NCI-H2227 treated with DMSO at 0.1 percent for 48 hours (cell line): ENCODE data around the gene ARL2.
"Not testable (repeated sequence)": the region's sequence is repeated elsewhere in the genome, so short reads cannot be mapped to it uniquely, and the experiment has no call there.

ENCODE experiments used
- DNase-seq: peaks from one replicate; lab custom pipeline; 2025; lab: John Stamatoyannopoulos, UW

The ARL2 gene

GRCh38 chr11:65013888-65014725 is at the start of gene ARL2:
TSS of gene ARL2 (plus strand) at chr11:65014160. CDS start at chr11:65014208, 48 bp downstream.
- DNase-seq, result peak; percentile 84

GRCh38 chr11:64967375-64967774 is 46.6 kb upstream of the ARL2 start:
- DNase-seq, result no peak

- DNase-seq, result peak; percentile 63
Measured at GRCh38 chr11:64969209-64969608, 44.8 kb upstream of the ARL2 start.

- no peak for DNase-seq
Measured at GRCh38 chr11:64970731-64971151, 43.2 kb upstream of the ARL2 start.

- no peak for DNase-seq
Measured at GRCh38 chr11:64971421-64972233, 42.3 kb upstream of the ARL2 start, which contains the start of gene MAJIN. TSS of gene MAJIN (minus strand) at chr11:64972108. CDS start at chr11:64959405, 12,703 bp downstream.

- DNase-seq, result no peak
Measured at GRCh38 chr11:64974124-64974523, 39.8 kb upstream of the ARL2 start.

GRCh38 chr11:64976651-64977050 is 37.3 kb upstream of the ARL2 start:
- no peak for DNase-seq

- DNase-seq, result not testable (repeated sequence)
Measured at GRCh38 chr11:64983339-64983738, 30.6 kb upstream of the ARL2 start.

- no peak for DNase-seq
Measured at GRCh38 chr11:64987998-64988854, 25.7 kb upstream of the ARL2 start.

GRCh38 chr11:64989416-64989815 is 24.5 kb upstream of the ARL2 start:
- DNase-seq, result no peak

- no peak for DNase-seq
Measured at GRCh38 chr11:64990222-64990923, 23.6 kb upstream of the ARL2 start.

GRCh38 chr11:64994318-64994717 is 19.6 kb upstream of the ARL2 start:
- DNase-seq, result no peak

GRCh38 chr11:64996327-64996709 is 17.6 kb upstream of the ARL2 start:
- DNase-seq, result no peak

- peak; percentile 16 for DNase-seq
Measured at GRCh38 chr11:64996710-64997380, 17.1 kb upstream of the ARL2 start, which contains the start of gene BATF2. TSS of gene BATF2 (minus strand) at chr11:64996971. CDS start at chr11:64996914, 57 bp downstream.

GRCh38 chr11:64998141-64998540 is 15.8 kb upstream of the ARL2 start:
- no peak for DNase-seq

GRCh38 chr11:64998690-64999431 is 15.1 kb upstream of the ARL2 start:
- DNase-seq, result no peak

- DNase-seq, result no peak
Measured at GRCh38 chr11:64999478-64999877, 14.5 kb upstream of the ARL2 start.

- no peak for DNase-seq
Measured at GRCh38 chr11:65002706-65003105, 11.3 kb upstream of the ARL2 start.

- no peak for DNase-seq
Measured at GRCh38 chr11:65003282-65003681, 10.7 kb upstream of the ARL2 start.

- not testable (repeated sequence) for DNase-seq
Measured at GRCh38 chr11:65003968-65004367, 10.0 kb upstream of the ARL2 start.
